Endothelial cell (in vitro differentiated cells): ENCODE data around the gene AGRP. TPM values are rescaled to one million over a fixed set of nuclear protein-coding genes. Genes with fewer than 3 reads are reported as not detected.

Experiments
- DNase-seq: peaks from one replicate; pipeline ENCODE4 v3.0.0; 2021; ENCODE audit warnings: low spot score
- H3K27ac Mint-ChIP-seq: one replicate; pipeline ENCODE4 v1.8.0; 2021; ENCODE audit warnings: mixed read lengths, inconsistent platforms; ENCODE audit not compliant: unreplicated experiment
- H3K27me3 Mint-ChIP-seq: one replicate; pipeline ENCODE4 v1.8.0; 2021; ENCODE audit warnings: mild to moderate bottlenecking, moderate library complexity, mixed read lengths, inconsistent platforms; ENCODE audit not compliant: unreplicated experiment
- H3K36me3 Mint-ChIP-seq: one replicate; pipeline ENCODE4 v1.8.0; 2021; ENCODE audit warnings: mild to moderate bottlenecking, low read depth, mixed read lengths, inconsistent platforms; ENCODE audit not compliant: unreplicated experiment
- H3K4me1 Mint-ChIP-seq: one replicate; pipeline ENCODE4 v1.8.0; 2021; ENCODE audit warnings: mild to moderate bottlenecking, mixed read lengths, inconsistent platforms; ENCODE audit not compliant: unreplicated experiment
- H3K4me3 Mint-ChIP-seq: one replicate; pipeline ENCODE4 v1.8.0; 2021; ENCODE audit warnings: mild to moderate bottlenecking, mixed read lengths, inconsistent platforms; ENCODE audit not compliant: unreplicated experiment
- H3K9me3 Mint-ChIP-seq: one replicate; pipeline ENCODE4 v1.8.0; 2021; ENCODE audit warnings: mixed read lengths, inconsistent platforms; ENCODE audit not compliant: unreplicated experiment
- total RNA-seq: library from RNA; stranded (reverse); fragmentation: NEBNext Ultra II Directional; extraction: Animal tissue kit (Norgen Biotek cat#: 25700); gene quantifications from one replicate; pipeline ENCODE4 v1.2.1, GENCODE V29; 2021; ENCODE audit not compliant: unreplicated experiment
- TF ChIP-seq, protein P1 (sequence below): fragments of 200-600 bp; sonication (generic); IDR thresholded peaks from one replicate; pipeline ENCODE4 v1.5.0; 2021; ENCODE audit warnings: antibody characterized with exemption; ENCODE audit not compliant: unreplicated experiment

Gene AGRP
- total RNA-seq, 1 donor from 2014 or later = not detected

DNA sequence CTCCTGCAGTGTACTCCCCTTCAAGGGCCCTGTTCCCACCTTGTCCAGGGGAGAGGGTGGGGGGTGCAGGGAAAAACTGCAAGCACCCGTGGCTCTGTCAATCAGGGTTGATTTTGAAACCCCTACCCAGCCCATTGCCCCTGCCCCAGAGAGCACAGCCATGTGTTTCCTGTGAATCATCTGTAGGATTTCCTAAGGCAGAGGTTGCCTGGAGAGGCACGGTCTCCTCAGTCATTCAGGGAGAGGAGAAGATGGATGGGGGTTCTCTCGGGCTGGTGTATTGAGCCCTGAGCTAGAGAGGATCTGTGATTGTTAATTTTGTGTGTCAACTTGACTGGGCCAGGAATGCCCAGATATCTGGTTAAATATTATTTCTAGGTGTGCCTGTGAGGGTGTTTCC is 3.5 kb upstream of the AGRP start:
- TF ChIP-seq, protein P1, sequence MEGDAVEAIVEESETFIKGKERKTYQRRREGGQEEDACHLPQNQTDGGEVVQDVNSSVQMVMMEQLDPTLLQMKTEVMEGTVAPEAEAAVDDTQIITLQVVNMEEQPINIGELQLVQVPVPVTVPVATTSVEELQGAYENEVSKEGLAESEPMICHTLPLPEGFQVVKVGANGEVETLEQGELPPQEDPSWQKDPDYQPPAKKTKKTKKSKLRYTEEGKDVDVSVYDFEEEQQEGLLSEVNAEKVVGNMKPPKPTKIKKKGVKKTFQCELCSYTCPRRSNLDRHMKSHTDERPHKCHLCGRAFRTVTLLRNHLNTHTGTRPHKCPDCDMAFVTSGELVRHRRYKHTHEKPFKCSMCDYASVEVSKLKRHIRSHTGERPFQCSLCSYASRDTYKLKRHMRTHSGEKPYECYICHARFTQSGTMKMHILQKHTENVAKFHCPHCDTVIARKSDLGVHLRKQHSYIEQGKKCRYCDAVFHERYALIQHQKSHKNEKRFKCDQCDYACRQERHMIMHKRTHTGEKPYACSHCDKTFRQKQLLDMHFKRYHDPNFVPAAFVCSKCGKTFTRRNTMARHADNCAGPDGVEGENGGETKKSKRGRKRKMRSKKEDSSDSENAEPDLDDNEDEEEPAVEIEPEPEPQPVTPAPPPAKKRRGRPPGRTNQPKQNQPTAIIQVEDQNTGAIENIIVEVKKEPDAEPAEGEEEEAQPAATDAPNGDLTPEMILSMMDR = no peak
- Mint-ChIP-seq H3K4me3 (no peak overlapping the region), H3K27ac (no peak overlapping the region), H3K27me3 (peaks cover 11% of the 10 kb centered on the region), H3K36me3 (peaks cover 14% of the 10 kb centered on the region), H3K4me1 (peaks cover 22% of the 10 kb centered on the region), H3K9me3 (no peaks in the 10 kb centered on the region)
- DNase-seq = no peak

DNA sequence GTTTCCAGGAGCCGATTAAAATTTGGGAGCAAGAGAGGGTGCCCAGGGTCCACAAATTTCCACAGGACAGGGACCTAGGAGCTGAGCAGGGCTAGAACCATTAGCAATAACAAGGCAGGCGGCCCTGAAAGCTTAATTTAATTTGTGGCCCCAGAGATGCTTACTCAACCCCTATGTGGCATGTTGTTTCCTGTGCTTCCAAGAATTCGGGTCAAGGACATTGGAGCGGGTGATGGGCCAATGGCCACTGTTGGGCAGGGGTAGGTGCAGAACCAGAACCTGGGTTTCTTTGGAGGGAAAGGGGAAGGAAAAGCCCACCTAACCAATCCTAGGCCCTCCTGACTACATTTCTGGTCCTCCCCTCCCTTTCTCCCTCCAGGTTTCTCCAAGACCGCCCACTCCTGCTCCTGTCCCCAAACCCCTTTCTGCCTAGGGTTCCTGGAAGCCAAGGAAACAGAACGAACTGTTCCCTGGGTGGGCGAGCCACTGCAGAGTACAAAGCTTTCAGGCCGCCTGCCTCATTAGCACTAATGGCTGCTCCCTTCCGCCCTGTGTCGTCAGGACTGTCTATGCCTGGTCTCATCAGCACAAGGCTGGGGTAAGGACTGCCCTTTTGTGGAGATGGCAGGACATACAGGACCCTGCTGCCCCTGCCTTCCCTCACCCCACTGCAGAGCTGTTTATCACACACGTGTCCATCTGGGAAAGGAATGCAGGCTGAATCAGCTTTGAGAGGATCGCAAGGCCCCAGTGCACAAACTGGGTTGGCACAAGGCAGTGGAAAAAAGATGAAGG is 581 bp upstream of the AGRP start:
- TF ChIP-seq, protein P1 = no peak
- H3K27ac Mint-ChIP-seq = no peak overlapping the region
- no peak for DNase-seq
- H3K4me1 Mint-ChIP-seq = peaks cover 22% of the 10 kb centered on the region
- peaks cover 14% of the 10 kb centered on the region for H3K27me3 Mint-ChIP-seq
- no peak overlapping the region for H3K4me3 Mint-ChIP-seq
- H3K9me3 Mint-ChIP-seq = no peaks in the 10 kb centered on the region
- peaks cover 3% of the 10 kb centered on the region for H3K36me3 Mint-ChIP-seq

DNA sequence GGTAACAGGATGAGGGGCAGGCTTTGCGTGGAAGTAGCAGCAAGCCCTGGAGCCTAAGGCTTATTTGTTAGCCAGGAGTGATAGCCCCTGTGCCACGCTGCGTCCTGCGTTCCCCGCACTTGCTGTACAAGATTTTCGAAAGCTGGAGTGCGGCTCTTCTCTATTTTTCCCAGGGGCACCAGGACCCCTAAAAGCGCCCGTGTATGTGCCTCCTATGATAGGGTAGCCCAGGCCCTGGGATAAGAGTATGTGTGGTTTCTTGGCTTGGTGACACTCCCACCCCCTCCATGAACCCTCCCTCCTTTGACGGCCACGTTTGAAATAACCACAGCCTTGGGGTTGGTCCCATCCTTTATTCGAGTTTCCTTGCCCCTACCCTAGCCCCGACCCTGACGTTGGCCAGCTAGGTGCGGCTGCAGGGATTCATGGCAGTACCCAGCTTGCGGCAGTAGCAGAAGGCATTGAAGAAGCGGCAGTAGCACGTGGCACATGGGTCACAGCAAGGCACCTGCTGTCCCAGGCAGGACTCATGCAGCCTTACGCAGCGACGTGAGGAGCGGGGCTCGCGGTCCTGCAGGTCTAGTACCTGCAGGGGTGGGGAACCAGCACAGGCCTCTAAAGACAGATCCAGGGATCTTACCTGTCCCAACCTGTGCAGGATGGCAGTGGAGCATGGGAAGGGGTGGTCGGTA is 968 bp downstream of the AGRP start:
- H3K27me3 Mint-ChIP-seq = peaks cover 14% of the 10 kb centered on the region
- H3K9me3 Mint-ChIP-seq = no peaks in the 10 kb centered on the region
- TF ChIP-seq, protein P1 = no peak
- peak overlapping the region; percentile 76 for H3K4me3 Mint-ChIP-seq
- no peak for DNase-seq
- peaks cover 3% of the 10 kb centered on the region for H3K36me3 Mint-ChIP-seq
- H3K4me1 Mint-ChIP-seq = peaks cover 20% of the 10 kb centered on the region
- peak overlapping the region; percentile 32 for H3K27ac Mint-ChIP-seq

DNA sequence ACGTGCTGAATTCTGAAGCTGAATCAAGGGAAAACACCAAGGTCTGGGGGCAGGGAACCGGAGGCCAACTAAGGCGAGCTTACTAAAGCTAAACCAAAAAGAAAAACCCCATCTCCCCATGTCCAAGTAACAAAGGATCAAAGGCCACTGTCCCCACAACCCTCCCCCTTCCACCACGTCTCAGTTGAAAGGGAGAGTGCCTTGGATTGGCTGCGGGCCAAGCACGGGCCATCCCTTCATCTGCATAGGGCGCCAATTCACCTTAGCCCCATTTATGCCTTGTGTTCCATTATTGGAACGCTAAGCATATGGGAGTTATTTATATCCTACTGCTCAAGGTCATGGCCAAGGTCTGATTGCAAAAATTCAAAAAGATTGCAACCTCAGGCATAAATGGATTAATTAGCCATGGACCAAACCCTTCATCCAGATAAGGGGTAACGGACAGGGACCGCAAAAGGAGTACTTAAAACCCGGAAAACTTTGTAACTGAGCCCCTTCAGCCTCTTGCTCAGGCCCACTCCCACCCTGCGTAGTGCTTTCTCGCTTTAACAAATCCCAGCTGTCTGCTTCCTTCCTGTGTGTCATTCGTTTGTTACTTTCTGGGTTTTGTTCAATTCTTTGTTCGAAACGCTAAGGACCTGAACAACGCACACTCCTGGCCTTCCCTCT is 1.6 kb downstream of the AGRP start:
- peaks cover 11% of the 10 kb centered on the region for H3K27me3 Mint-ChIP-seq
- H3K4me3 Mint-ChIP-seq = peak overlapping the region; percentile 86
- H3K36me3 Mint-ChIP-seq = peaks cover 3% of the 10 kb centered on the region
- H3K9me3 Mint-ChIP-seq = no peaks in the 10 kb centered on the region
- H3K27ac Mint-ChIP-seq = peak overlapping the region; percentile 91
- H3K4me1 Mint-ChIP-seq = peaks cover 16% of the 10 kb centered on the region
- TF ChIP-seq, protein P1 = no peak
- no peak for DNase-seq
